Measurements from ENCODE around the gene PRKCH. TPM values are rescaled to one million over a fixed set of nuclear protein-coding genes. Genes with fewer than 3 reads are reported as not detected.

PRKCH gene
- total RNA-seq, 1 donor, result 3.3 TPM

GRCh38 chr14:61467296-61467695 is 145.9 kb downstream of the PRKCH start:
- H2AFZ ChIP-seq (ENCODE audit: low read length), result no peak overlapping the region
- no peak for TF ChIP-seq CTCF (IDR thresholded peaks at IDR 0.05; ENCODE audit: extremely low read depth, low read depth, low read length)
- H3K4me1 ChIP-seq (ENCODE audit: insufficient read depth, low read length), result peaks cover 48% of the 10 kb centered on the region
- no peaks in the 10 kb centered on the region for H4K20me1 ChIP-seq (ENCODE audit: insufficient read depth, low read length)
- H3K4me2 ChIP-seq (ENCODE audit: insufficient read depth, low read length), result no peak overlapping the region
- H3K9me3 ChIP-seq (ENCODE audit: low read depth, low read length), result no peaks in the 10 kb centered on the region
- no peak overlapping the region for H3K27ac ChIP-seq (ENCODE audit: low read depth, low read length)
- DNase-seq (ENCODE audit: insufficient read length, low spot score, missing footprints), result no peak
- no peaks in the 10 kb centered on the region for H3K27me3 ChIP-seq (ENCODE audit: insufficient read depth, low read length)
- H3K79me2 ChIP-seq (ENCODE audit: insufficient read depth, low read length), result peaks cover 28% of the 10 kb centered on the region
- no peak overlapping the region for H3K4me3 ChIP-seq (ENCODE audit: insufficient read depth, low read length)
- H3K36me3 ChIP-seq (ENCODE audit: insufficient read depth, low read length), result no peaks in the 10 kb centered on the region

- H3K27ac ChIP-seq (ENCODE audit: low read depth, low read length), result no peak overlapping the region
- no peak overlapping the region for H3K4me2 ChIP-seq (ENCODE audit: insufficient read depth, low read length)
- no peak for TF ChIP-seq CTCF (IDR thresholded peaks at IDR 0.05; ENCODE audit: extremely low read depth, low read depth, low read length)
- H3K9me3 ChIP-seq (ENCODE audit: low read depth, low read length), result no peaks in the 10 kb centered on the region
- H3K4me3 ChIP-seq (ENCODE audit: insufficient read depth, low read length), result no peak overlapping the region
- H3K4me1 ChIP-seq (ENCODE audit: insufficient read depth, low read length), result peaks cover 47% of the 10 kb centered on the region
- no peaks in the 10 kb centered on the region for H4K20me1 ChIP-seq (ENCODE audit: insufficient read depth, low read length)
- no peaks in the 10 kb centered on the region for H3K27me3 ChIP-seq (ENCODE audit: insufficient read depth, low read length)
- no peak overlapping the region for H2AFZ ChIP-seq (ENCODE audit: low read length)
- DNase-seq (ENCODE audit: insufficient read length, low spot score, missing footprints), result no peak
- no peaks in the 10 kb centered on the region for H3K36me3 ChIP-seq (ENCODE audit: insufficient read depth, low read length)
- peaks cover 26% of the 10 kb centered on the region for H3K79me2 ChIP-seq (ENCODE audit: insufficient read depth, low read length)
Measured at GRCh38 chr14:61468063-61468825, 146.9 kb downstream of the PRKCH start.

GRCh38 chr14:61469781-61470180 is 148.4 kb downstream of the PRKCH start:
- no peaks in the 10 kb centered on the region for H3K9me3 ChIP-seq (ENCODE audit: low read depth, low read length)

More at GRCh38 chr14:61469781-61470180, 148.4 kb downstream of the PRKCH start:
- Histone ChIP-seq H3K79me2 (ENCODE audit: insufficient read depth, low read length) (peaks cover 32% of the 10 kb centered on the region), H3K27ac (ENCODE audit: low read depth, low read length) (peak overlapping the region; percentile 94), H3K27me3 (ENCODE audit: insufficient read depth, low read length) (no peaks in the 10 kb centered on the region), H2AFZ (ENCODE audit: low read length) (no peak overlapping the region), H3K36me3 (ENCODE audit: insufficient read depth, low read length) (no peaks in the 10 kb centered on the region), H3K4me3 (ENCODE audit: insufficient read depth, low read length) (no peak overlapping the region), H3K4me2 (ENCODE audit: insufficient read depth, low read length) (peak overlapping the region; percentile 90), H4K20me1 (ENCODE audit: insufficient read depth, low read length) (no peaks in the 10 kb centered on the region), H3K4me1 (ENCODE audit: insufficient read depth, low read length) (peaks cover 50% of the 10 kb centered on the region)
- no peak for DNase-seq (ENCODE audit: insufficient read length, low spot score, missing footprints)
- TF ChIP-seq CTCF (IDR thresholded peaks at IDR 0.05; ENCODE audit: extremely low read depth, low read depth, low read length), result no peak
